ENCODE results near the gene SMO. TPM values are rescaled to one million over a fixed set of nuclear protein-coding genes. Genes with fewer than 3 reads are reported as not detected.

The SMO gene
- total and polyA plus RNA-seq, 9 of the 15 experiments (the other 6 are each of a cell fraction or from before 2014, with no cell fraction given) = 0.05 to 0.13 (median 0.10) TPM; not detected in 5

- TF ChIP-seq ILK (tag; IDR thresholded peaks at IDR 0.05; ENCODE audit: borderline replicate concordance, low read depth) = no peak
- no peak for TF ChIP-seq ZNF79 (CRISPR knock-in tag; IDR thresholded peaks at IDR 0.05; ENCODE audit: low read depth)
- no peak for TF ChIP-seq EHMT2 (IDR thresholded peaks at IDR 0.05)
- TF ChIP-seq HOXB6 (CRISPR knock-in tag; IDR thresholded peaks at IDR 0.05; ENCODE audit: borderline replicate concordance) = 0 out of 2 replicates have a peak, but pooled peaks have one; percentile 16
- TF ChIP-seq, protein P1, sequence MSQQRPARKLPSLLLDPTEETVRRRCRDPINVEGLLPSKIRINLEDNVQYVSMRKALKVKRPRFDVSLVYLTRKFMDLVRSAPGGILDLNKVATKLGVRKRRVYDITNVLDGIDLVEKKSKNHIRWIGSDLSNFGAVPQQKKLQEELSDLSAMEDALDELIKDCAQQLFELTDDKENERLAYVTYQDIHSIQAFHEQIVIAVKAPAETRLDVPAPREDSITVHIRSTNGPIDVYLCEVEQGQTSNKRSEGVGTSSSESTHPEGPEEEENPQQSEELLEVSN (IDR thresholded peaks at IDR 0.05; ENCODE audit: borderline replicate concordance in 1 of 2, extremely low read depth in 1 of 2, insufficient read depth in 1 of 2, insufficient read length in 1 of 2, low read depth in 1 of 2, low read length in 1 of 2, poor library complexity in 1 of 2, severe bottlenecking in 1 of 2) = no peak
- TF ChIP-seq MLLT1 (IDR thresholded peaks at IDR 0.05) = peak in 1 of 2 experiments; percentile 95; a peak in 2 of 4 replicates
- TF ChIP-seq RUNX1 (IDR thresholded peaks at IDR 0.05; ENCODE audit: low read depth) = peak; percentile 94
- TF ChIP-seq TFE3 (CRISPR knock-in tag; IDR thresholded peaks at IDR 0.05) = no peak
- TF ChIP-seq PURB (CRISPR knock-in tag; IDR thresholded peaks at IDR 0.05; ENCODE audit: low read depth) = no peak
- TF ChIP-seq SMARCE1 (IDR thresholded peaks at IDR 0.05) = peak; percentile 85
- peak; percentile 93 for TF ChIP-seq HDAC2 (IDR thresholded peaks at IDR 0.05)
- TF ChIP-seq CSDE1 (IDR thresholded peaks at IDR 0.05) = no peak
- TF ChIP-seq HDAC8 (tag; IDR thresholded peaks at IDR 0.05) = no peak
- no peak for TF ChIP-seq WHSC1 (IDR thresholded peaks at IDR 0.05; ENCODE audit: low read length)
- peak; percentile 80; the same call in 1 of the 2 replicates for TF ChIP-seq TARDBP (IDR thresholded peaks at IDR 0.05)
- peak; percentile 80 for TF ChIP-seq ZNF644 (tag; IDR thresholded peaks at IDR 0.05; ENCODE audit: low read depth)
- TF ChIP-seq FOXM1 (IDR thresholded peaks at IDR 0.05; ENCODE audit: low read depth) = peak; percentile 91
- no peak for TF ChIP-seq FOXM1 (CRISPR knock-in tag; IDR thresholded peaks at IDR 0.05; ENCODE audit: low read depth)
- TF ChIP-seq ZZZ3 (IDR thresholded peaks at IDR 0.05) = no peak
- TF ChIP-seq ZNF134 (CRISPR knock-in tag; conservative IDR thresholded peaks at IDR 0.05) = peak; percentile 70
- no peak for TF ChIP-seq ZNF146 (CRISPR knock-in tag; IDR thresholded peaks at IDR 0.05; ENCODE audit: unreplicated experiment)
- TF ChIP-seq ZNF239 (CRISPR knock-in tag; IDR thresholded peaks at IDR 0.05) = peak; percentile 33; the same call in 1 of the 2 replicates
- no peak for TF ChIP-seq GTF2E2 (tag; IDR thresholded peaks at IDR 0.05)
- TF ChIP-seq ZNF263 (CRISPR knock-in tag; IDR thresholded peaks at IDR 0.05; ENCODE audit: borderline replicate concordance) = peak; percentile 54; the same call in 1 of the 2 replicates
- no peak for TF ChIP-seq KLF6 (CRISPR knock-in tag; IDR thresholded peaks at IDR 0.05; ENCODE audit: borderline replicate concordance)
Measured at GRCh38 chr7:129150199-129150996, 38.0 kb upstream of the SMO start (continued).

Data from K562 (cell line).